ENCODE data around the gene UTF1. TPM values are rescaled to one million over a fixed set of nuclear protein-coding genes. Genes with fewer than 3 reads are reported as not detected.
"Not testable (repeated sequence)": the region's sequence is repeated elsewhere in the genome, so short reads cannot be mapped to it uniquely, and the experiment has no call there.

Gene UTF1
- total RNA-seq, 1 donor from 2014 or later, result not detected

- DNase-seq (ENCODE audit: low spot score), result no peak
Observed at GRCh38 chr10:133260895-133261725, 31.1 kb downstream of the UTF1 start.

GRCh38 chr10:133261726-133262325, 31.8 kb downstream of the UTF1 start:
- DNase-seq (ENCODE audit: low spot score), result peak; percentile 96

- DNase-seq (ENCODE audit: low spot score), result no peak
Observed at GRCh38 chr10:133262696-133263095, 32.7 kb downstream of the UTF1 start.

- no peak for DNase-seq (ENCODE audit: low spot score)
Observed at GRCh38 chr10:133263674-133264073, 33.7 kb downstream of the UTF1 start.

GRCh38 chr10:133264461-133264860, 34.4 kb downstream of the UTF1 start:
- DNase-seq (ENCODE audit: low spot score), result no peak

GRCh38 chr10:133265052-133265451, 35.0 kb downstream of the UTF1 start:
- not testable (repeated sequence) for DNase-seq (ENCODE audit: low spot score)

GRCh38 chr10:133266056-133266795, 36.2 kb downstream of the UTF1 start:
- DNase-seq (ENCODE audit: low spot score), result no peak

- DNase-seq (ENCODE audit: low spot score), result no peak
Observed at GRCh38 chr10:133267293-133267692, 37.3 kb downstream of the UTF1 start.

GRCh38 chr10:133267829-133268228, 37.8 kb downstream of the UTF1 start:
- DNase-seq (ENCODE audit: low spot score), result no peak

GRCh38 chr10:133268532-133268931, 38.5 kb downstream of the UTF1 start:
- no peak for DNase-seq (ENCODE audit: low spot score)

GRCh38 chr10:133269367-133269766, 39.4 kb downstream of the UTF1 start:
- no peak for DNase-seq (ENCODE audit: low spot score)

- DNase-seq (ENCODE audit: low spot score), result no peak
Observed at GRCh38 chr10:133270204-133270603, 40.2 kb downstream of the UTF1 start.

GRCh38 chr10:133270773-133271297, 40.8 kb downstream of the UTF1 start:
- no peak for DNase-seq (ENCODE audit: low spot score)

- DNase-seq (ENCODE audit: low spot score), result no peak
Observed at GRCh38 chr10:133271521-133272300, 41.7 kb downstream of the UTF1 start.

GRCh38 chr10:133272301-133272963, 42.4 kb downstream of the UTF1 start:
- no peak for DNase-seq (ENCODE audit: low spot score)

GRCh38 chr10:133272964-133273420, 43.0 kb downstream of the UTF1 start:
- DNase-seq (ENCODE audit: low spot score), result no peak

- no peak for DNase-seq (ENCODE audit: low spot score)
Observed at GRCh38 chr10:133273534-133274143, 43.6 kb downstream of the UTF1 start.

- no peak for DNase-seq (ENCODE audit: low spot score)
Observed at GRCh38 chr10:133274751-133275683, 45.0 kb downstream of the UTF1 start.

GRCh38 chr10:133275684-133276092, 45.7 kb downstream of the UTF1 start:
- DNase-seq (ENCODE audit: low spot score), result no peak

Data from mesenteric fat pad (tissue), 1 donor.